ENCODE data around the gene CCDC116.
"Not testable (repeated sequence)": the region's sequence is repeated elsewhere in the genome, so short reads cannot be mapped to it uniquely, and the experiment has no call there.

GRCh38 chr22:21637450-21637849 is 4.9 kb downstream of the CCDC116 start:
- TF ChIP-seq, protein P1, sequence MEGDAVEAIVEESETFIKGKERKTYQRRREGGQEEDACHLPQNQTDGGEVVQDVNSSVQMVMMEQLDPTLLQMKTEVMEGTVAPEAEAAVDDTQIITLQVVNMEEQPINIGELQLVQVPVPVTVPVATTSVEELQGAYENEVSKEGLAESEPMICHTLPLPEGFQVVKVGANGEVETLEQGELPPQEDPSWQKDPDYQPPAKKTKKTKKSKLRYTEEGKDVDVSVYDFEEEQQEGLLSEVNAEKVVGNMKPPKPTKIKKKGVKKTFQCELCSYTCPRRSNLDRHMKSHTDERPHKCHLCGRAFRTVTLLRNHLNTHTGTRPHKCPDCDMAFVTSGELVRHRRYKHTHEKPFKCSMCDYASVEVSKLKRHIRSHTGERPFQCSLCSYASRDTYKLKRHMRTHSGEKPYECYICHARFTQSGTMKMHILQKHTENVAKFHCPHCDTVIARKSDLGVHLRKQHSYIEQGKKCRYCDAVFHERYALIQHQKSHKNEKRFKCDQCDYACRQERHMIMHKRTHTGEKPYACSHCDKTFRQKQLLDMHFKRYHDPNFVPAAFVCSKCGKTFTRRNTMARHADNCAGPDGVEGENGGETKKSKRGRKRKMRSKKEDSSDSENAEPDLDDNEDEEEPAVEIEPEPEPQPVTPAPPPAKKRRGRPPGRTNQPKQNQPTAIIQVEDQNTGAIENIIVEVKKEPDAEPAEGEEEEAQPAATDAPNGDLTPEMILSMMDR (IDR thresholded peaks at IDR 0.05 in 2 of 3, conservative IDR thresholded peaks at IDR 0.05 in 1 of 3; ENCODE audit: control insufficient read depth in 2 of 3, extremely low read depth in 1 of 3, insufficient read depth in 1 of 3, low read depth in 3 of 3, low read length in 3 of 3): not testable (repeated sequence)
- not testable (repeated sequence) for TF ChIP-seq GABPA (IDR thresholded peaks at IDR 0.05; ENCODE audit: low read depth)
